ENCODE data around the gene ITPR1.

GRCh38 chr3:4741106-4741403 is 247.9 kb downstream of the ITPR1 start:
- TF ChIP-seq CTCF (IDR thresholded peaks at IDR 0.05) (no peak), POLR2A (IDR thresholded peaks at IDR 0.05) (no peak)

All from thyroid gland (tissue), 4 donors.